GM13977 (cell line): ENCODE data around the gene RLN2.

Source experiments
- DNase-seq: peaks from one replicate; pipeline ENCODE4 v3.0.0; 2012; ENCODE audit warnings: low spot score
- CTCF ChIP-seq: IDR thresholded peaks from 2 replicates; pipeline ENCODE4 v1.5.1; 2012; ENCODE audit warnings: mild to moderate bottlenecking, control low read depth; ENCODE audit not compliant: insufficient read depth; ENCODE audit errors: extremely low read depth, missing control alignments
- in situ Hi-C: fragments of 300-500 bp; cut with MboI; formaldehyde crosslinking; loops from one replicate; pipeline ENCODE4 v1.12.0; 2022; ENCODE audit warnings: low sequenced_read_pairs, low pct_unique_long_range_greater_than_20kb, mixed read lengths, inconsistent platforms; ENCODE audit not compliant: unreplicated experiment

The RLN2 gene

GRCh38 chr9:5301544-5301943 lies 3.0 kb downstream of the RLN2 start:
- DNase-seq, result no peak
- in situ Hi-C loops, result no loop called here
- TF ChIP-seq CTCF, result no peak

GRCh38 chr9:5292141-5292540 lies 12.4 kb downstream of the RLN2 start:
- DNase-seq, result no peak
- TF ChIP-seq CTCF, result no peak
- in situ Hi-C loops, result no loop called here

- no peak for DNase-seq
- in situ Hi-C loops, result no loop called here
- TF ChIP-seq CTCF, result no peak
Measured at GRCh38 chr9:5288591-5288990, 15.9 kb downstream of the RLN2 start.

DNA sequence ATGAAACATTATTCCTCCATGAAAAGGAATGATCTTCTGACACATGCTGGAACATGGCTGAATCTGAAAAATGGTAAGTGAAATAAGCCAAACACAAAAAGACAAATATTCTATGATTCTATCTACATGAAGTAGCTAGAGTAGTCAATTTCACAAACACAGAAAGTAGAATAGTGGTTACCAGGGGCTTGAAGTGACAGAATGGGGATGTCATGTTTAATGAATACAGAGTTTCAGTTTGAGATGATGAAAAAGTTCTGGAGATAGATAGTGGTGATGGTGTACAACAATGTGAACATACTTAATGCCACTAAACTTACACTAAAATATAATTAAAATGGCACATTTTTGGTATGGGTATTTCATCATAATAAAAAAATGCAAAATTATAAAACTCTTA lies 18.3 kb downstream of the RLN2 start:
- TF ChIP-seq CTCF, result no peak
- in situ Hi-C loops, result no loop called here
- DNase-seq, result no peak

- TF ChIP-seq CTCF, result no peak
- DNase-seq, result peak; percentile 25
- in situ Hi-C loops, result no loop called here
Measured at GRCh38 chr9:5278486-5278885, 26.0 kb downstream of the RLN2 start.

- peak; percentile 12 for DNase-seq
- in situ Hi-C loops, result no loop called here
- TF ChIP-seq CTCF, result no peak
Measured at GRCh38 chr9:5274770-5275169, 29.7 kb downstream of the RLN2 start.

GRCh38 chr9:5269249-5269715 lies 35.2 kb downstream of the RLN2 start:
- DNase-seq, result no peak
- no peak for TF ChIP-seq CTCF
- in situ Hi-C loops, result no loop called here
